AG04450 (cell line): Measurements from ENCODE around the gene LRRC42. TPM values are rescaled to one million over a fixed set of nuclear protein-coding genes. Genes with fewer than 3 reads are reported as not detected.

Source experiments
- CTCF ChIA-PET: fragments of 300-600, 350-600 bp; formaldehyde crosslinking; extraction: SDS; loops from one replicate; lab custom pipeline; 2022; ENCODE audit warnings: antibody characterized with exemption, inconsistent platforms; lab: Charles Lee
- POLR2A ChIA-PET: fragments of 350-600 bp; formaldehyde crosslinking; extraction: SDS; loops from one replicate; lab custom pipeline; 2021; ENCODE audit warnings: antibody characterized with exemption, inconsistent platforms; lab: Yijun Ruan, JAX
- DNase-seq: peaks from one replicate; pipeline ENCODE4 v3.0.0-alpha.2; 2011; ENCODE audit warnings: low read depth, low spot score
- H3K27ac ChIP-seq: one replicate; pipeline ENCODE4 v1.5.1; 2012; ENCODE audit warnings: low read depth, low read length, control low read depth
- H3K27me3 ChIP-seq: one replicate; pipeline ENCODE4 v1.6.0; 2012; ENCODE audit warnings: low read length; ENCODE audit not compliant: control insufficient read depth, insufficient read depth
- H3K4me3 ChIP-seq: 2 replicates; pipeline ENCODE4 v1.5.1; 2011; ENCODE audit warnings: mild to moderate bottlenecking, low read depth, low read length, control low read depth
- H3K9me3 ChIP-seq: 2 replicates; pipeline ENCODE4 v1.5.1; 2012; ENCODE audit warnings: low read length; ENCODE audit not compliant: control insufficient read depth, insufficient read depth
- CTCF ChIP-seq: IDR thresholded peaks from 2 replicates; pipeline ENCODE4 v1.5.1; 2011; ENCODE audit warnings: low read depth, low read length, control low read depth, inconsistent platforms
- polyA minus RNA-seq: library from RNA; depleted of rRNA, polyadenylated mRNA; stranded (reverse); fragments of >200 nt; gene quantifications from 2 replicates; pipeline ENCODE4 v1.2.3, GENCODE V29; 2011; rRNA and poly(A)+ RNA removed
- polyA plus RNA-seq: library from polyadenylated mRNA; depleted of rRNA; stranded (reverse); fragments of >200 nt; gene quantifications from 2 replicates; pipeline ENCODE4 v1.2.3, GENCODE V29; 2011; rRNA removed

LRRC42 gene
- polyA plus RNA-seq (44.5 and 51.4 TPM in 2 replicates), polyA minus RNA-seq (27.5 and 29.5 TPM in 2 replicates)

- TF ChIP-seq CTCF: peak; percentile 19; the same call in 1 of the 2 replicates
- Histone ChIP-seq H3K27me3 (no peaks in the 10 kb centered on the region), H3K27ac (peak within 1 kb of the TSS; percentile 70), H3K9me3 (no peaks in the 10 kb centered on the region; the same call in 1 of the 2 replicates), H3K4me3 (peak within 1 kb of the TSS; percentile 97)
- POLR2A ChIA-PET: interaction anchor here (1.0 to 2.1 kb wide), 7 partner anchors 10 to 109 kb away, joined by 3 to 15 read pairs (median 8); partner anchors contain the start of genes NDC1 and YIPF1
- DNase-seq: no peak
- CTCF ChIA-PET: interaction anchor here (1.0 to 5.0 kb wide), 12 partner anchors 10 to 135 kb away, joined by 3 to 80 read pairs (median 4); no protein-coding TSS in a partner anchor
These were observed at the start of gene LRRC42 for GRCh38 chr1:53946252-53947171. LRRC42 (plus strand) TSS chr1:53946350; CDS start chr1:53952000, 5,650 bp downstream.

- ChIA-PET POLR2A (interaction anchor here (0.8 to 1.4 kb wide), 2 partner anchors 13 to 49 kb away, joined by 3 to 11 read pairs; partner anchors contain the start of genes IFT25 and LRRC42), CTCF (interaction anchor here (0.6 to 2.3 kb wide), 3 partner anchors 18 to 506 kb away, joined by 3 to 7 read pairs (median 5); no protein-coding TSS in a partner anchor)
- Histone ChIP-seq H3K27ac (peak overlapping the region; percentile 83), H3K4me3 (no peak overlapping the region), H3K27me3 (no peaks in the 10 kb centered on the region), H3K9me3 (no peaks in the 10 kb centered on the region)
- peak; percentile 74 for DNase-seq
- TF ChIP-seq CTCF: no peak
These were observed 49.4 kb upstream of the LRRC42 start for GRCh38 chr1:53896635-53897229.

- no peak for TF ChIP-seq CTCF
- ChIA-PET CTCF (interaction anchor here (0.8 to 2.8 kb wide), 4 partner anchors 20 to 84 kb away, joined by 3 to 11 read pairs (median 4); no protein-coding TSS in a partner anchor), POLR2A (interaction anchor here (0.6 to 0.7 kb wide), 2 partner anchors 11 to 242 kb away, joined by 3 to 5 read pairs; no protein-coding TSS in a partner anchor)
- no peak overlapping the region for H3K4me3 ChIP-seq
- H3K9me3 ChIP-seq: no peaks in the 10 kb centered on the region
- no peaks in the 10 kb centered on the region for H3K27me3 ChIP-seq
- H3K27ac ChIP-seq: no peak overlapping the region
- DNase-seq: peak; percentile 41
These were observed 46.9 kb upstream of the LRRC42 start for GRCh38 chr1:53899206-53899628.

GRCh38 chr1:53899708-53900107 is 46.4 kb upstream of the LRRC42 start:
- ChIA-PET POLR2A (no interaction called here), CTCF (interaction anchor here (0.8 to 2.8 kb wide), 2 partner anchors 21 to 48 kb away, joined by 4 to 11 read pairs; no protein-coding TSS in a partner anchor)
- no peak overlapping the region for H3K4me3 ChIP-seq
- no peak for TF ChIP-seq CTCF
- DNase-seq: no peak
- H3K27ac ChIP-seq: no peak overlapping the region
- H3K27me3 ChIP-seq: no peaks in the 10 kb centered on the region
- no peaks in the 10 kb centered on the region for H3K9me3 ChIP-seq
